IMR-90 (cell line): ENCODE results near the gene DDX10. TPM values are rescaled to one million over a fixed set of nuclear protein-coding genes. Genes with fewer than 3 reads are reported as not detected.

Source experiments
- ATAC-seq: fragments of 200-7000 bp; cut with Tn5 transposase; 2 replicates; pipeline ENCODE4 v1.9.1; 2020; ENCODE audit warnings: low read depth, mild to moderate bottlenecking, moderate library complexity
- BruUV-seq: library from RNA; stranded (reverse); fragments of 400-500 nt; replicated peaks from 2 replicates; lab custom pipeline; 2021; lab: Mats Ljungman, UMichigan
- CTCF ChIA-PET: fragments of 300-600 bp; formaldehyde crosslinking; extraction: SDS; loops from one replicate; lab custom pipeline; 2021; ENCODE audit warnings: antibody characterized with exemption; lab: Yijun Ruan, JAX
- POLR2A ChIA-PET: fragments of 300-600 bp; sonication (Branson Sonifier 250); formaldehyde crosslinking; loops from one replicate; lab custom pipeline; 2022; ENCODE audit warnings: antibody characterized with exemption; ENCODE audit not compliant: unreplicated experiment; lab: Charles Lee
- DNase-seq: peaks from one replicate; pipeline ENCODE4 v3.0.0; 2013
- H2AFZ ChIP-seq: replicated peaks from 2 replicates; pipeline ENCODE3; 2013; ENCODE audit warnings: low read length, mild to moderate bottlenecking; ENCODE audit not compliant: poor library complexity
- H2AK5ac ChIP-seq: 2 replicates; pipeline ENCODE4 v1.6.1; 2013; ENCODE audit warnings: low read depth, low read length, inconsistent platforms
- H2AK9ac ChIP-seq: replicated peaks from 2 replicates; pipeline ENCODE3; 2013; ENCODE audit warnings: mild to moderate bottlenecking, low read depth, low read length, moderate library complexity; ENCODE audit not compliant: poor library complexity
- H2BK120ac ChIP-seq: 2 replicates; pipeline ENCODE4 v1.6.1; 2013; ENCODE audit warnings: low read depth, low read length, inconsistent platforms
- H2BK15ac ChIP-seq: 3 replicates; pipeline ENCODE4 v1.6.1; 2013; ENCODE audit warnings: low read depth, low read length, inconsistent platforms
- H2BK20ac ChIP-seq: 2 replicates; pipeline ENCODE4 v1.6.1; 2013; ENCODE audit warnings: low read depth, mild to moderate bottlenecking, inconsistent platforms, low read length, moderate library complexity
- H2BK5ac ChIP-seq: 2 replicates; pipeline ENCODE4 v1.6.1; 2013; ENCODE audit warnings: mild to moderate bottlenecking, low read depth, low read length, inconsistent platforms; ENCODE audit not compliant: poor library complexity, severe bottlenecking
- H3K14ac ChIP-seq: replicated peaks from 2 replicates; pipeline ENCODE4 v1.6.1; 2013; ENCODE audit warnings: low read depth, low read length, inconsistent platforms
- H3K18ac ChIP-seq: 2 replicates; pipeline ENCODE4 v1.6.1; 2013; ENCODE audit warnings: low read depth, low read length, control low read depth
- H3K23ac ChIP-seq: 2 replicates; pipeline ENCODE4 v1.6.1; 2013; ENCODE audit warnings: low read depth, low read length, inconsistent platforms
- H3K27ac ChIP-seq: 2 replicates; pipeline ENCODE4 v1.5.1; 2013; ENCODE audit warnings: mild to moderate bottlenecking, control low read depth, low read length; ENCODE audit not compliant: insufficient read depth
- H3K27me3 ChIP-seq: 2 replicates; pipeline ENCODE4 v1.6.1; 2013; ENCODE audit warnings: low read length; ENCODE audit not compliant: control insufficient read depth, insufficient read depth
- H3K36me3 ChIP-seq: 2 replicates; pipeline ENCODE4 v1.6.1; 2013; ENCODE audit warnings: low read length, mixed read lengths; ENCODE audit not compliant: control insufficient read depth, insufficient read depth
- H3K4ac ChIP-seq: 2 replicates; pipeline ENCODE4 v1.6.1; 2013; ENCODE audit warnings: low read depth, low read length, inconsistent platforms
- H3K4me1 ChIP-seq: 2 replicates; pipeline ENCODE4 v1.6.1; 2013; ENCODE audit warnings: low read length, mixed read lengths; ENCODE audit not compliant: control insufficient read depth, insufficient read depth
- H3K4me2 ChIP-seq: 2 replicates; pipeline ENCODE4 v1.6.1; 2013; ENCODE audit warnings: low read depth, mild to moderate bottlenecking, control low read depth, low read length, moderate library complexity
- H3K4me3 ChIP-seq: 2 replicates; pipeline ENCODE4 v1.5.1; 2013; ENCODE audit warnings: low read depth, mild to moderate bottlenecking, control low read depth, low read length, moderate library complexity; ENCODE audit not compliant: insufficient read depth
- H3K56ac ChIP-seq: 2 replicates; pipeline ENCODE4 v1.6.1; 2013; ENCODE audit warnings: low read length, inconsistent platforms; ENCODE audit not compliant: insufficient read depth; ENCODE audit errors: extremely low read depth
- H3K79me1 ChIP-seq, 2 experiments: 2 replicates each; pipeline ENCODE4 v1.6.1; 2013; ENCODE audit warnings: low read length in 2 of 2, inconsistent platforms in 1 of 2, low read depth in 1 of 2
- H3K9ac ChIP-seq: 2 replicates; pipeline ENCODE4 v1.6.1; 2013; ENCODE audit warnings: low read depth, low read length, control low read depth
- H3K9me1 ChIP-seq: 2 replicates; pipeline ENCODE4 v1.6.1; 2013; ENCODE audit warnings: low read length, inconsistent platforms; ENCODE audit not compliant: insufficient read depth
- H3K9me3 ChIP-seq: 2 replicates; pipeline ENCODE4 v1.6.1; 2013; ENCODE audit warnings: low read length; ENCODE audit not compliant: control insufficient read depth, insufficient read depth
- H4K20me1 ChIP-seq: 2 replicates; pipeline ENCODE4 v1.6.1; 2013; ENCODE audit warnings: low read length, inconsistent platforms; ENCODE audit not compliant: insufficient read depth
- H4K5ac ChIP-seq: 2 replicates; pipeline ENCODE4 v1.6.1; 2013; ENCODE audit warnings: mild to moderate bottlenecking, low read depth, low read length, control low read depth
- H4K8ac ChIP-seq, 2 experiments: 2 replicates each; pipeline ENCODE4 v1.6.1; 2013; ENCODE audit warnings: low read depth in 2 of 2, low read length in 2 of 2, control low read depth in 1 of 2, inconsistent platforms in 1 of 2
- H4K91ac ChIP-seq: 2 replicates; pipeline ENCODE4 v1.6.1; 2013; ENCODE audit warnings: low read depth, low read length, inconsistent platforms; ENCODE audit not compliant: insufficient read depth
- BHLHE40 ChIP-seq: fragments of 150-350 bp; IDR thresholded peaks from 2 replicates; pipeline ENCODE4 v1.6.1; 2016; ENCODE audit warnings: mild to moderate bottlenecking, low read depth, low read length
- CEBPB ChIP-seq: IDR thresholded peaks from 2 replicates; pipeline ENCODE4 v1.6.1; 2012; ENCODE audit warnings: low read depth, low read length, improper control_type of control experiment
- MAZ ChIP-seq: IDR thresholded peaks from 2 replicates; pipeline ENCODE4 v1.6.1; 2012; ENCODE audit warnings: low read depth, mild to moderate bottlenecking, low read length, improper control_type of control experiment, moderate library complexity, borderline replicate concordance
- RCOR1 ChIP-seq: IDR thresholded peaks from 2 replicates; pipeline ENCODE4 v1.6.1; 2012; ENCODE audit warnings: mild to moderate bottlenecking, low read length, improper control_type of control experiment; ENCODE audit not compliant: insufficient replicate concordance
- WGBS, 2 experiments: methylation state at CpG; one replicate each; pipeline versions ENCODE4 v1.1.5 to v1.1.7; 2013; ENCODE audit warnings: missing lambda C conversion rate in 2 of 2; ENCODE audit not compliant: insufficient read length in 1 of 2; ENCODE audit errors: extremely low coverage in 2 of 2; 5-methylcytosine and 5-hydroxymethylcytosine counted together
- dilution Hi-C: fragments of 300-500 bp; cut with HindIII; formaldehyde crosslinking; loops from one replicate; pipeline ENCODE4 v1.14.3; 2018; ENCODE audit warnings: low sequenced_read_pairs; ENCODE audit not compliant: unreplicated experiment
- in situ Hi-C: fragments of 300-500 bp; cut with MboI; formaldehyde crosslinking; loops from 3 replicates; pipeline ENCODE4 v1.14.3; 2019; ENCODE audit warnings: low sequenced_read_pairs, inconsistent platforms, mixed read lengths
- intact Hi-C: fragments of 100-400 bp; cut with micrococcal nuclease; formaldehyde crosslinking; loops from 2 replicates; pipeline ENCODE4 v1.10.0; 2022
- polyA plus RNA-seq, 3 experiments: library from polyadenylated mRNA; depleted of rRNA; stranded (reverse); fragments of >200 nt; gene quantifications; 2 replicates each; pipeline ENCODE4 v1.2.3, GENCODE V29; 2012; ENCODE audit warnings: low replicate concordance in 1 of 3
- total RNA-seq: library from RNA; depleted of rRNA; stranded (reverse); fragments of >200 nt; gene quantifications from 2 replicates; pipeline ENCODE4 v1.2.3, GENCODE V29; 2012

The DDX10 gene
- total and polyA plus RNA-seq, 2 of the 4 experiments (the other 2 are of a cell fraction), result 20.0 to 31.9 TPM

DNA sequence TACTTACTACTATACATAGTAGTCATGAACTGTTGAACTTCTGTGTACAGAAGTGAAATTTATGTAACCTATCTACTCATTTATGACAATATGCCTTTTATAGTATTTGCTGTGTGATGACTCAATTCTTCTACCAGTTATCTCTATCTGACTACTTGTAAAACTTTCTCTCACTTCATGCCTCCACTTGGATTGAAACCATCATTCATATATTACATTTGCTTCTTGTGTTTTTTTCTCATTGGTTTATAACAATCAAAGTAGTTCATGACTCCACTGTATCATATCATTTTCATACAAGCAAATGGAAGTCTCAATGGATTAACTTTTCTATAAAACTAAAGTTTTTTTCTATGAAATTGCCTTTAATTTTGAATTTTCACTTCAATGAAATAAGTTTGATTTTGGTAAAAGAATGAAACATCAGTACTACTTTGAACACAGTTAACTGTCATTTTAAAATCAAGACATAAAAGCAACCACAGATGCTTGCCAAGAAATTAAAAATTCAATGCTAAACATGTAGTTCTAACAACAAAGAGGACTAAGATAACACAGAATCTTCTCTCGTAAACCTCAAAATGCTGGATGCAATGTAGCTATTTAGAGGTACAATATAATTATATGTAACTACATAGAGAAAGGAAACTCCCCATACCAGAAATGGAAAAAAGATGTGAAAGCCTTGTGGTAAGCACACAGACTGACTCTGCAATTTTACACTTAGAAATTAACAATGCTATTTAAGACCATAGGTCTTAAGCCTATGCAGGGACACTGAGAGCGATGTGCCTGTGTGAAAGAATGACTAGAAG lies 43.7 kb upstream of the DDX10 start (continued):
- no peak for TF ChIP-seq MAZ

DNA sequence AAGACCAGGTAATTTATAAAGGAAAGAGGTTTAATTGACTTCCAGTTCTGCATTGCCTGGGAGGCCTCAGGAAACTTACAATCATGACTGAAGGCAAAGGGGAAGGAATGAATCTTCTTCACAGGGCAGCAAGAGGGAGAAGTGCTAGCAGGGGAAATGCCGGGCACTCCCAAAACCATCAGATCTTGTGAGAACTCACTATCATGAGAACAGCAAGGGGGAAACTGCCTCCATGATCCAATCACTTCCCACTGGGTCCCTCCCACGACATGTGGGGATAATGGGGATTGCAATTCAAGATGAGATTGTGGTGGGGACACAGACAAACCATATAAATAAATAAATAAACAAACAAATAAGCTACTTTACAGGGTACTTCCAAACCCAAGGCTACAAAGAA lies 42.5 kb upstream of the DDX10 start:
- no peaks in the 10 kb centered on the region for H4K20me1 ChIP-seq

More for the DNA sequence above, 42.5 kb upstream of the DDX10 start:
- DNase-seq, result no peak
- Histone ChIP-seq H3K4ac (no peak overlapping the region), H3K9me3 (no peaks in the 10 kb centered on the region), H2BK5ac (no peak overlapping the region), H3K27me3 (no peaks in the 10 kb centered on the region), H4K91ac (no peak overlapping the region), H3K9ac (no peak overlapping the region), H3K36me3 (no peaks in the 10 kb centered on the region), H3K56ac (no peak overlapping the region), H2AK9ac (no peak overlapping the region), H3K18ac (no peak overlapping the region), H4K8ac (no peak overlapping the region), H2AFZ (no peak overlapping the region), H3K4me1 (no peaks in the 10 kb centered on the region), H2AK5ac (no peak overlapping the region), H2BK15ac (no peak overlapping the region), H3K4me3 (no peak overlapping the region), H3K4me2 (no peak overlapping the region), H2BK20ac (no peak overlapping the region), H4K5ac (no peak overlapping the region), H3K27ac (no peak overlapping the region), H3K79me1 (no peaks in the 10 kb centered on the region), H3K9me1 (0 out of 2 replicates have a peak, but pooled peaks cover 2% of the 10 kb centered on the region), H3K14ac (no peak overlapping the region), H3K23ac (no peak overlapping the region), H2BK120ac (no peak overlapping the region)
- in situ Hi-C loops (no loop called here), dilution Hi-C loops (no loop called here), intact Hi-C loops (no loop called here)
- no peak for TF ChIP-seq BHLHE40
- no peak for TF ChIP-seq RCOR1
- no peak for TF ChIP-seq CEBPB
- no peak for ATAC-seq
- POLR2A ChIA-PET, result no interaction called here
- BruUV-seq, result no TSS peak
- CTCF ChIA-PET, result no interaction called here
- no CpG with 5 or more reads among the region's 2 CpGs for WGBS, 2 experiments
